ENCODE measurements around the gene SLC27A3.

SLC27A3 gene, protein sequence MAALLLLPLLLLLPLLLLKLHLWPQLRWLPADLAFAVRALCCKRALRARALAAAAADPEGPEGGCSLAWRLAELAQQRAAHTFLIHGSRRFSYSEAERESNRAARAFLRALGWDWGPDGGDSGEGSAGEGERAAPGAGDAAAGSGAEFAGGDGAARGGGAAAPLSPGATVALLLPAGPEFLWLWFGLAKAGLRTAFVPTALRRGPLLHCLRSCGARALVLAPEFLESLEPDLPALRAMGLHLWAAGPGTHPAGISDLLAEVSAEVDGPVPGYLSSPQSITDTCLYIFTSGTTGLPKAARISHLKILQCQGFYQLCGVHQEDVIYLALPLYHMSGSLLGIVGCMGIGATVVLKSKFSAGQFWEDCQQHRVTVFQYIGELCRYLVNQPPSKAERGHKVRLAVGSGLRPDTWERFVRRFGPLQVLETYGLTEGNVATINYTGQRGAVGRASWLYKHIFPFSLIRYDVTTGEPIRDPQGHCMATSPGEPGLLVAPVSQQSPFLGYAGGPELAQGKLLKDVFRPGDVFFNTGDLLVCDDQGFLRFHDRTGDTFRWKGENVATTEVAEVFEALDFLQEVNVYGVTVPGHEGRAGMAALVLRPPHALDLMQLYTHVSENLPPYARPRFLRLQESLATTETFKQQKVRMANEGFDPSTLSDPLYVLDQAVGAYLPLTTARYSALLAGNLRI

DNA sequence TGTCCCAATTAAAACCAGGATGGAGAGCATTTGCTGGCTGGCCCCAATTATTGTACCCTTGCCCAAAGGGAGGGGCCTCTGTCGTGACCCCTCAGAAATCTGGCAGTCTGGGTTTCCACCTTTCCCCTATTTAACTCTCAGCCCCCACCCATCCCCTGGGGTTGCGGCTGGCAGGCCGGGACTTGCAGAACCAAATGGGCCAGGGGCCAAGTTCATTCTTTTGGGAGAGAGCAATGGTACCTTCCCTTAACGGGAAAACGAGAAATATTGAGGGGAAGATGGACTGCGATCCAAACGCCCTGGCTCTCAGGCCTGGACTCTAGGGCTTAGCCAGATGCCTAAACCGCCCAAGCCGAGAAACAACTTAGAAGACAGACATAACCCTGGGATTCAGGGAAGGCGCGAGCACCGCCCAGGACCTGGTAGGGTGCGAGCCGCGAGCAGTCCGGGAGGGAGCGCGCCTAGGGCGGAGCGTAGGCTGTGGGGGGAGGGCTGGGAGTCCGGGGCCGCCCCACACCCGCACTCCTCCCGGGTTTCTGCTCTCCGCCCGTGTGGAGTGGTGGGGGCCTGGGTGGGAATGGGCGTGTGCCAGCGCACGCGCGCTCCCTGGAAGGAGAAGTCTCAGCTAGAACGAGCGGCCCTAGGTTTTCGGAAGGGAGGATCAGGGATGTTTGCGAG, at the start of gene SLC27A3:
Gene SLC27A3, plus strand, starts transcription at position 628 of the 678 bp plus-strand sequence. CDS start 91 bp downstream, outside the sequence.
- DNase-seq (ENCODE audit: insufficient read length, low spot score) = no peak

DNA sequence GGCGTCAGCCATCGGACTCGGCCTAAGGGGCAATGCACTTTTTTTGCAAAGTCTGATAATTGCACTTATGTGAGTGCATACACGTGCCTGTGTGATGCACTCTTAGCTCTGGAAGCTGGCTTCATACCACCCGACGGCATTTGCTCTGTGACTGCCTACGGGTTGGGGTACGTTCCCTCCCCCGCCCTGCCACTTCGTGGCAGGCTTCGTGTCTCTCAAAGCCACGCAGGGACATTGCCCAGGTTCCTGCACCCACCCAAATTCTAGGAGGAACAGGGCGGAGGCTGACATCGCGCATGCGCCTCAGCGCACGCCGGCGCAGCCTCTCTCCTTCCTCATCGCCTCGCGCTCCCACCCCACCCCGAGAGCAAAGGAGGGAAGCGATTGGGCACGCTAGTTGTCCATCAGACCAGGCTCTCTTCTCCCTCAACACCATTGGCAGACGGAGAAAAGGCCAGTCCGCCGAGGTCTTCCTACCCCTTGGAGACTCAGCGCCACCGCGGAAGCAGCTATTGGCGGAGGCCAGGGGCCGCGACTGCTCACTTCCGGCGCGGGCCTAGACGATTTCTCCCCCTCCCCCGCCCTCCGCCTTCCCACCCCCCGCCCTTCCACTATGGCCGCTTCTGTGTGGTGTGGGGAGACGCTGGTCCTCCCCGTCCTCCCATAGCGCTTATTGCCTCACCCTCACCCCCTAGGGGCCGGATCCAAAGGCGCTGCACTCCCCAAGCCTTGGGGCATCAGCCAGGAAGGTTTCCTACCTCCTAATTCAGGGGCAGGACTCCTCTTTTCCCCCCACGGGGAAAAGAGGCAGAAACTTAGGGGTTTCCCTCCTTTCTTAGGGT, 47.5 kb upstream of the SLC27A3 start, which contains the start of gene INTS3:
Gene INTS3, plus strand, starts transcription at position 588 of the 842 bp plus-strand sequence. CDS start 585 bp downstream, outside the sequence.
- peak; percentile 99 for FAIRE-seq
- DNase-seq (ENCODE audit: insufficient read length, low spot score) = peak; percentile 93

More for the DNA sequence above, at the start of gene SLC27A3:
- no peak for FAIRE-seq

DNA sequence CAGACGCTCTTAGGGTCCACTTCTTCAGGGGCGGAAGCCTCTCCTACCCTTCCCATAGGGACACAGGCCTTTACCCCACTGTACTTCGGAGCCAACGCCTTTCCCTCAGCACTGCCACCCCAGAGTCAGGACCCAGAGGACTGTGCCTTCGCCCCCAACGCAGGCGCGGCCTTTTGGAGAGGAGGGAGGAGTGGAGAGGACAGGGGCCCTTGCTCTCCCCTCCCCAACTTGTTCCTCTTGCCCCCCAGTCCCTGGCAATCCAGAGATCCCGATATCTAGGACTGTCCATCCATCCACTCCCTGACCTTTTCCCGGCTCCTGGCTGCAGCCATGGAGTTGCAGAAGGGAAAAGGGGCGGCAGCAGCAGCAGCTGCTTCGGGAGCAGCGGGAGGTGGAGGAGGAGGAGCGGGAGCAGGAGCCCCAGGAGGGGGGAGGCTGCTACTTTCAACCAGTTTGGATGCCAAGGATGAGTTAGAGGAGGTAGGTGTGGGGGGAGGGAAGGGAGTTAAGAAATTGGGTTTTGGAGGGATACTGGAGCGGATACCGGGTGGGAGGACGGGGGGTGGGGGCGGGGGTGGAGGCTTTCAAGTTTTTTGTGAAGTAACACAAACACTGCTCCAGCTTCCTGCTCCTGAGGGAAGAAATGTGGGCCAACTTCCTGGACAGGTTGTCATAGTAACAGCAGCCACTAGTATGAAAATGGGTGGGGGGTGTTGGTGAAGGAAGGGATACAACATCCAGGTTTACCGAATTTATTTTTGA, 46.7 kb upstream of the SLC27A3 start:
- no peak for DNase-seq (ENCODE audit: insufficient read length, low spot score)
- peak; percentile 44 for FAIRE-seq

DNA sequence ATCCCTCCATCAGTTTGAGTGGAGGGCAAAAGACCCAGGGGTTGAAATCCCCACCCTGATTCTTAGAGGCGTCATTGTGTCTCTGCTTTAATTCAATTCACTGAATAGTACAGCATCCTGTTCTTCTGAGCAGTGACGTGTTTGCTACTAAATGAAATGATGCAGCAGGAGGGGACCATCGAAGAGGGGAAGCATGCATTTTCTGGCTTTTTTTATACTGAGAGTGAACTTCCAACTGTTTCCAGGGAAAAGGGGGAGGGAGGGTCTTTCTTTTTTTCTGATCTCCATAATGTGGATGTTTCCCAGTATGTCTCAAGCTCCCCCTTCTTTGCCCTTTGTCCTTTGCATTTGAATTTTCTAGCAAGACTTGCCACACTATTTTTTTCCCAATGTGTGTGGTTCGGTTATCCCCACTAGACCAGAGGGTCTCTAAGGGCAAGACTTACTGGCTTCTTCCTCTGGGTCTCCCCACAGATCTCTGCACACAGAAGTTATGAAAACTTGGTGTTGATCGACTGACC, 44.7 kb upstream of the SLC27A3 start:
- FAIRE-seq = no peak
- no peak for DNase-seq (ENCODE audit: insufficient read length, low spot score)

DNA sequence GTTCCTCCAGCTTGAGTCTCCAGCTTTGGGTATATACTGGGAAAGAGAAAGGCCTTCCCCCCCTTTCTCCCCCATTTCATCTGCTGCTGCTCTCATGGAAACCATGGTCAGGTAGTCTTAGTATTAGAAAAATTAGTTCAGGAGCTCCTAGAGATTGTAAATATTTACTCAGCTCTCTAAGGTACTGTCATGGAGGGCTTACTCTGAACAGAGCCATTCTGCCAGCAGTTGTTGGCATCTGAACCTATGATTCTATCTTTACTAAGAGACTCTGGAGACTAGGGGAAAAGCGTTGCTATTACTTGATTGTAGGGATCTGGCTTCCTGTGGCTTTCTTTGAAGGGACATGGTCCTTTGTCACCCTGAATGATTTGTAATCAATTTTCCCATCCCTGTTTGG, 41.2 kb upstream of the SLC27A3 start:
- FAIRE-seq = no peak
- no peak for DNase-seq (ENCODE audit: insufficient read length, low spot score)

DNA sequence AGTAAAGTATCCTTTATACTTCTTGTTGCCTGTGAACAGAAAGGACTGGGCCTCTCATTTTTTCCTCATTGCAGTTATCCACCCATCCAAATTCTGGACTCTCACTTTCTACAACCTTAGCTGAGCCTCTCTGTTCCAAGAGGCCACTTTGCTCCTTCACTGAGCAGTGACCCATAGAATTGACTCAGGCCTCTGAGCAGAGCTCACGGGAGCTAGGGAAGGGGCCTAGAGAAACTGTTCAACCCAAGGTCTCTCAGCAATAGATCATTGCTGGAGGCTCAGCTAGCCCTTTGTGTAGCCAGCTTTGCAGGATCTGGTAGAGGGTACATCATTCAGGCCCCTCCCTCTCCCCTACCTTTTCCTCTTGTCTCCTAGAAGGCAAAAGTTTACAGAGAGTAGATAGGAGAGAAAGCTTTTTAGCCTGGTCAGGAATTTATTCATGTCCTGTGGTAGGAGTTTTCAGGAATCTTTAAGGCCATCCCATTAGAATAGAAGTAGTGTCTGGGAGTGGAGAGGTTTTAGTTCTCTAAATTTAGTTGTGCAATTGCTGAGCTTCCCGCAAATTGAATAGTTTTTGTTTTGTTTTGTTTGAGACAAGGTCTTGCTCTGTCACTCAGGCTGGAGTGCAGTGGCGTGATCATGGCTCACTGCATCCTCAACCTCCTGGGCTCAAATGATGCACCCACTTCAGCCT, 40.7 kb upstream of the SLC27A3 start:
- DNase-seq (ENCODE audit: insufficient read length, low spot score) (no peak), FAIRE-seq (peak; percentile 89)

DNA sequence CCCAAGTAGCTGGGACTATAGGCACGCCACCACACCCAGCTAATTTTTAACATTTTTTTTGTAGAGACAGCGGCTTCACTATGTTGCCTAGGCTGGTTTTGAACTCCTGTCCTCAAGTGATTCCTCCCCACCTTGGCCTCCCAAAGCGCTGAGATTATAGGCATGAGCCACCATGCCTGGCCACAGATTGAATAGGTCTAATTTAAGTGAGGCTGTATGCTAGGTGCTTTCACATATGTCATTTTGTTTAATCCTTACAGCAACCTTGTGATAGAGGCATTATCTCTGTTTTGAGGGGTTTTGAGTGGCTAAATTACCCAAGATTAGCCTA, 40.2 kb upstream of the SLC27A3 start:
- DNase-seq (ENCODE audit: insufficient read length, low spot score) = no peak
- FAIRE-seq = no peak

DNA sequence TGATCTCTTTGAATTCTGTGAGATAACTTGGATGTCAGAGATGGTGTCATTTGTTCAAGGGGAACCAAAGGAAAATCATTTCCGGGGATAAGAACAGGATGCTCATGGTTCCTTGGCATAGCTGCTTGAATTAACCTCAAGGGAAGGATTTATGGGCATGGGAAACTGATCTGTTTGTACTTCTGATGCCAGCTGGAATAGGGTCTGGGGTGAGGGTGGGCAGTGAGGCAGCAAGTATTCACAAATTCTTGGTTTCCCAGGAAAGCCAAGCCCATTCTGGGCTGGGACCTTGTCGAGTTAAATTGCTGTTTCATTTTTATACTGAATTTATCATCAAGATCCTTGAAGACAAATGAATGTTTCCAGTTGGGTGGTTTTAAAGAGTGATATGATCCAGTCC, 33.2 kb upstream of the SLC27A3 start:
- peak; percentile 52 for FAIRE-seq
- DNase-seq (ENCODE audit: insufficient read length, low spot score) = no peak

DNA sequence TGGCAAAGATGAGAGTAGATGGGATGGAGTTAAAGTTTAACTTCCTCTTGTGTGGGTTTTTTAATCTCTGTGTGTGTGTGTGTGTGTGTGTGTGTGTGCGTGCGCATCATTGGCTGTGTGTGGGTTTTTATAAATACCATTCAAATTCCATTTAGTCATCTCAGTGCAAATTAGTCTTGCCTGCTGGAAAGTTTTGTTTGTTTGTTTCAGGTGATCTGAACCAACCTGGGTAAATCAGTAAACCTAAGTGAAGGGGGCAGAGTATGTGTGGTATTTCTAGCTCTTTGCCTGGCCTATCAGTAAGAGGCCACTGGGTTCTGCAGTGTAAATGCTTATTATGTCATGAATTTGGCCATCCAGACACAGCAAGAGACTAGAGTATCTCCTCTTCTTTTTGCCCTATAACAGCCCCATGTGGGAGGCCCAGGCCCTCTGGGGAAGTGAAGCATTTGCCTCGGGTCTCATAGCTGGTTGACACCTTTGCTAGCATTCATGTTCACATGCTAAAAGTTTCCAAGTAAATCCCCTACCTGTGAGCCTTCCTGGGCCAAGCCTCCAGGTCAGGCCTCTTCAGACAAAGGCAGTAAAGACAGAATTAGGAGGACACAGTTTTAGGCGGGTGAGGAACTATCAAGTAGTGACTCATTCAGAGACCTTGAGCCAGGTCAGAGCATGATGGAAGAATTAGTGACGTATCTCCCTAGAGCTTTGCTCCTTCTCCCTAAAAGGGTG, 32.6 kb upstream of the SLC27A3 start:
- FAIRE-seq (peak; percentile 92), DNase-seq (ENCODE audit: insufficient read length, low spot score) (no peak)

DNA sequence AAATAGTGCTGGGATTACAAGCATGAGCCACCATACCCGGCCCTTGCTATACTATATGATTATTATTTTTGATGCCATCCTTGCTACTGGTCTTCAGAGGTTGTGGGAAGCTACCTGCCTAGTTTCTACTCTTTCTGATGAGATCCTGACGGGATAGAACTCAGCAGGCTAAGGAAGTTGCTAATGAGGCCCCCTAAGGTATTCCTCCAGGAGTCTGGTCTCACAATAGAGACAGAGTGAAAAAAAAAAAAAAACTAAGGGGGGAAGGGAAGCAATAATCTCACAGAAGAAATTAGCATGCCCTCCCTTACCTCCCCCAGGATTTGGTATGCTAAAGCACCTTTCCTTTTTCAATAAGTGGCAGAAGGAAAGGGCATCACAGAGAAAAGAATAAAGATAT, 29.8 kb upstream of the SLC27A3 start:
- FAIRE-seq = no peak
- no peak for DNase-seq (ENCODE audit: insufficient read length, low spot score)

DNA sequence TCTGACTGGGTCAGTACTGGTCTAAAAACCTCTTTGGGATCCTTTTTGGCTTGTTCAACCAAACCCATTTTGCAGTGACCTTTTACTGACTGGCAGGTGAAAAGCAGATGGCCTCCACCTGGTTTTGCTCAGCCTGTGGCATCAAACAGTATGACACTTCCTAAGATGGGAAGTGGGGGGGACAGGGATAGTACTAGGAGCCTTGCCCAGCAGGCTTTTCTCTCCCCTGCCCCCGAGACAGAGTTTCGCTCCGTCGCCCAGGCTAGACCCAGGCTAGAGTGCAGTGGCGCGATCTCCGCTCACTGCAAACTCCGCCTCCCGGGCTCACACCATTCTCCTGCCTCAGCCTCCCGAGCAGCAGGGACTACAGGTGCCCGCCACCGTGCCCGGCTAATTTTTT, 29.0 kb upstream of the SLC27A3 start:
- no peak for FAIRE-seq
- DNase-seq (ENCODE audit: insufficient read length, low spot score) = no peak

DNA sequence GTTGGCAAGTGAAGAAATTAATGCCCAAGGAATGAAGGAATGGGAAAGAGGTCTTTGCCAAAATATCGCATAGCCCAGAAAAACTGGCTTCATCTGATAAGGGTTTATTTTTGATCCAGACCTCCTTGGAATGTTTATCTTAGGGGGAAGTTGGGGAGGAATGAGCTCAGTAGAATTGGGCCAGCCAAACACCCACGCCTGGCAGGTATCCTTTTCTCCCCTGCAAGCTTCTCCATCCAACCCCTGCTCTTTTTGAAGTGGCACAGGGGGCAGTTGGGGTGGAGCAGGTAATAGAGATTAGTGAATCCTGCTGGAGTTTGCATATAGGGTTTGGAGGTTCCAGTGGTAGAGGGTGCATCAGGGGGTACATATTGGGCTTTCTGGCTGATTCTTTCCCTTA, 26.3 kb upstream of the SLC27A3 start:
- no peak for DNase-seq (ENCODE audit: insufficient read length, low spot score)
- no peak for FAIRE-seq

DNA sequence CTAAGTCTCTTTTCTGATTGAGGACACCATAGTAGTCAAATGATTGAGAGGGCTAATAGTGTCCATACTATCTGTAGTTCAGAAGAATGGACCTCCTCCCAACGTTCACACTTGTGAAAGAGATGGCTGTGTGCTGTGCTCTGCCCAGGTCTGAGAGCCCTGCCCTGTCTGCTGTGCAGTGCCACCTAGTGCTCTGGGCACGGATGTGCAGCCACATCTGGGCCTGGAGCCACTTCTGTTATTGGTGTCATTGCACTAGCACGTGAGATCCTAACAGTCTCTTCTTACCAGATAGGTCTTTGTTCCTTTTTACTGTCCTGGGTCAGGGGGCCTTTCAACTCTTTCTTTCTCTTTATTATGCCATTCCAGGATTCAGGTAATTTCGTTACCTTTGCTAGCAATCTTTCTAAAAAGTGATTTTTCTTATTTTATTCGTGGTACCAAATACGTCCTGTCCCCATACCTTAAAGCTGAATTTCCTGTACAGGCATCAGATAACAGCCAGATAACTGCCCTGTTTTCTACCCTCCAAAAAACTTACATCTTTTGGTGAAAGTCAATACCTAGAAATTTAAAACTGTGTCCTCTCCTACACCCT, 25.7 kb upstream of the SLC27A3 start:
- peak; percentile 78 for DNase-seq (ENCODE audit: insufficient read length, low spot score)
- FAIRE-seq = peak; percentile 93

DNA sequence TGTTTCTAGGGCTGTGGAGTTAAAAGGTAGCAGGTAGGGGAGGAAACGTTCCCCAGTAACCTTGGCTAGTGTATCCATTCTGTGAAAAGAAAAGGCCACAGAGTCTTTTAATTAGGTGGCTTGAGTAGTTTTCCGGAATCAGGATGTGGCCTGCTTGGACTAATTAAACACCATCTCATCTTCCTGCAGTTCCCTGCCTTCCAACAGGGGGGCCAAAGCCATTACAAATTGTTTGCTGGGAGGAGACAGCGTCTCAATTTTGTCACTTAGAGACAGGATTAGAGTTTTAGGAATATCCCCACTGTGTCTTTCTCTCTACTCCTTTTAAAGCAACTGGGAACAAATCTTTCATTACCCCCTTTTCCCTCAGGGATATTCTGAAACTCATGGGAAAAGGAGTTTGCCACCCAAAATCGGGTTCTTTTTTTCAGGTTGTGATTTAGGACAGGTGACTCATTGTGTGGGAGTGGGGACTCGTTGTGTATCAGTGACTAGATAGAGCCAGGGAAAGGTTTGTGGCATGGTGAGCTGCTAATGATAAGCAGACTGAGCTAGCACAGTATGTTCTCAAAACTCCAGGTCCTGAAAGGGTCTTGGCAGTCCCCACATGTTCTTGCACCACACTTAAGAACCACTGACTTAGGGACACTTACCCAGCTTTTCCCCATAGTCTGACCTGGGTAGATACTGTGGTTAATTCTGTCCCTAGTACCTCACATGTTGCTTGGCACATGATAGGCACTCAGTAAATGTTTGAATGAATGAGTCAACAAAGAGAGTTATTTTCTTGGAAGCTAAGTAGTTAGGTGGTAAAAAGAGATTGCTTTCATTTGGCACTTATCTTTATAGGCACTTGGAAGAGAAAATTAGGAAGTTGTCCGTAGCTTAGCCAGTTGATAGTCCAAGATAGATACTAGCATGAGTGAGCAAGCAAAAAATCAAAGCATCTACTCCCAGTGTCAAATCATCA, 24.9 kb upstream of the SLC27A3 start:
- no peak for DNase-seq (ENCODE audit: insufficient read length, low spot score)
- FAIRE-seq = no peak

DNA sequence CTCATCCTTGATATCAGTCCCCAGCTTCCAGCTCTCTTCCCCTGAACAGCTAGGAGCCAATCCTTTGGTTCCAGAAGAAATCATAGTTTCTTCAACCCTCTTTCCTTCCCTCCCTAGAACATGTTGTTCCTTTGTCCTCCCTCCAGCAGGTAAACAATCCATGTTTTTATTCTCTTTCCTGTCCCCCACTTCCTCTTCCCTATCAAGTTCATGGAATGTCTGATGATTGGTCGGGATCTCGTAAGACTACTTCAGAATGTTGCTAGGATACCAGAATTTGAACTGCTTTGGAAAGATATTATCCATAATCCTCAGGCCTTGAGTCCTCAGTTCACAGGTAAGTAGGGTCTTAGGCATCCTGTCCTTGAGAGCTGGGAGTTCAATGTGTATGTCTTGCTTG, 23.1 kb upstream of the SLC27A3 start:
- DNase-seq (ENCODE audit: insufficient read length, low spot score) (no peak), FAIRE-seq (no peak)

DNA sequence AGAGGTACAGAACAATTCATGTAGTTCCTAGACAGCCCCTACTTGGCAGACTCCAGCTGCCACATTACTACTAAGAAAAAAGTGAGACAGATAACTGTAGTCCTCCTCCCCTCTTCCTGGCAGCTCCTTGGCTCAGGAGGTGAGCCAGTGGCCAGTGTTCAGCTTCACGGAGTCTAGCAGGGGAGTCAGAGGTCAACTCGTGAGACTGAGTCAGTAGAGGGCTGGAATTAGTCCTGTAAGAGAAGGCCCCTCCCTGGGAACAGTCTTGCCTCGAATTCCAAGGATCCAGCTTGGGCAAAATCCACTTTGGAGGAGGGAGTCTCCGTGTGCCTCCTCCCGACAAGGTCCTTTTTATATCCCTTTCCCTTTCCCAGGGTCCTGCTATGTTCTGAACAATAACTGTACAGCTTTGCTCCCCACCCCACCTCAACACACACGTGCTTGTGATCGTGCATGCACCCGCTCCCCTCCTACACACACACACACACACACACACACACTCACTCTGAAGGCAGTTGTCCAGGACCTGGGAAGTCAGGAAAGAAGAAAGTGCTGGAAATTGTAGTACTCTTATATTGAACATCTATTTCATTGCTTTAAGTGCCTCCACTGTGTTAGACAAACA, 22.5 kb upstream of the SLC27A3 start:
- FAIRE-seq = no peak
- DNase-seq (ENCODE audit: insufficient read length, low spot score) = no peak
